ENCODE measurements around the gene PIR. TPM values are rescaled to one million over a fixed set of nuclear protein-coding genes. Genes with fewer than 3 reads are reported as not detected.
A peak's percentile ranks its signal among the peaks of the same experiment; 100 is the strongest.

The PIR gene
- total RNA-seq, 1 donor from 2014 or later = 12.0 TPM

GRCh38 chrX:15435836-15436619 is 57.1 kb downstream of the PIR start:
- intact Hi-C loops (cut with micrococcal nuclease) = no loop called here
- ATAC-seq (peak; percentile 21), DNase-seq (no peak)

GRCh38 chrX:15434205-15434604 is 58.9 kb downstream of the PIR start:
- intact Hi-C loops (cut with micrococcal nuclease) = no loop called here
- no peak for ATAC-seq
- DNase-seq = no peak

- ATAC-seq = no peak
- no peak for DNase-seq
- intact Hi-C loops (cut with micrococcal nuclease) = no loop called here
Measured at GRCh38 chrX:15430584-15430983, 62.5 kb downstream of the PIR start.

- ATAC-seq = no peak
- intact Hi-C loops (cut with micrococcal nuclease) = no loop called here
Measured at GRCh38 chrX:15430076-15430475, 63.1 kb downstream of the PIR start.

GRCh38 chrX:15425024-15425423 is 68.1 kb downstream of the PIR start:
- intact Hi-C loops (cut with micrococcal nuclease) = no loop called here
- no peak for DNase-seq
- no peak for ATAC-seq

More at GRCh38 chrX:15430076-15430475, 63.1 kb downstream of the PIR start:
- no peak for DNase-seq

- ATAC-seq (no peak), DNase-seq (no peak)
Measured at GRCh38 chrX:15418707-15419181, 74.4 kb downstream of the PIR start.

GRCh38 chrX:15418041-15418706 is 75.0 kb downstream of the PIR start:
- ATAC-seq (no peak), DNase-seq (no peak)
- intact Hi-C loops (cut with micrococcal nuclease) = no loop called here

More at GRCh38 chrX:15418707-15419181, 74.4 kb downstream of the PIR start:
- intact Hi-C loops (cut with micrococcal nuclease) = no loop called here

GRCh38 chrX:15416133-15416993 is 76.8 kb downstream of the PIR start:
- DNase-seq (no peak), ATAC-seq (no peak)
- intact Hi-C loops (cut with micrococcal nuclease) = no loop called here

- no peak for DNase-seq
- intact Hi-C loops (cut with micrococcal nuclease) = no loop called here
- ATAC-seq = no peak
Measured at GRCh38 chrX:15413101-15413500, 80.0 kb downstream of the PIR start.

- intact Hi-C loops (cut with micrococcal nuclease) = no loop called here
- ATAC-seq (no peak), DNase-seq (no peak)
Measured at GRCh38 chrX:15410947-15411346, 82.2 kb downstream of the PIR start.

GRCh38 chrX:15410430-15410829 is 82.7 kb downstream of the PIR start:
- ATAC-seq = no peak
- no peak for DNase-seq
- intact Hi-C loops (cut with micrococcal nuclease) = no loop called here

- intact Hi-C loops (cut with micrococcal nuclease) = no loop called here
- peak; percentile 35 for DNase-seq
Measured at GRCh38 chrX:15405846-15406245, 87.3 kb downstream of the PIR start.

GRCh38 chrX:15404401-15405096 is 88.6 kb downstream of the PIR start:
- ATAC-seq (peak; percentile 95), DNase-seq (peak; percentile 49)
- intact Hi-C loops (cut with micrococcal nuclease) = no loop called here

More at GRCh38 chrX:15405846-15406245, 87.3 kb downstream of the PIR start:
- peak; percentile 82 for ATAC-seq

- no peak for ATAC-seq
- intact Hi-C loops (cut with micrococcal nuclease) = no loop called here
- DNase-seq = no peak
Measured at GRCh38 chrX:15401378-15401777, 91.8 kb downstream of the PIR start.

GRCh38 chrX:15399962-15400391 is 93.2 kb downstream of the PIR start:
- intact Hi-C loops (cut with micrococcal nuclease) = no loop called here
- peak; percentile 34 for ATAC-seq
- DNase-seq = no peak

GRCh38 chrX:15398874-15399273 is 94.3 kb downstream of the PIR start:
- no peak for DNase-seq
- intact Hi-C loops (cut with micrococcal nuclease) = no loop called here

GRCh38 chrX:15395789-15396188 is 97.3 kb downstream of the PIR start:
- ATAC-seq (peak; percentile 88), DNase-seq (no peak)
- intact Hi-C loops (cut with micrococcal nuclease) = no loop called here

More at GRCh38 chrX:15398874-15399273, 94.3 kb downstream of the PIR start:
- no peak for ATAC-seq

GRCh38 chrX:15391850-15392249 is 101.3 kb downstream of the PIR start:
- intact Hi-C loops (cut with micrococcal nuclease) = no loop called here
- DNase-seq = no peak
- no peak for ATAC-seq

- DNase-seq (no peak), ATAC-seq (peak; percentile 66)
- intact Hi-C loops (cut with micrococcal nuclease) = no loop called here
Measured at GRCh38 chrX:15384304-15384703, 108.8 kb downstream of the PIR start, which contains the start of gene VEGFD. TSS of gene VEGFD (minus strand) at chrX:15384413. CDS start at chrX:15383946, 467 bp downstream.
